H1 (cell line): ENCODE data around the gene SLC12A8.

Experiments used
- CTCF ChIP-seq, 3 experiments: IDR thresholded peaks; 1 replicate in 2 of 3; 2 replicates in 1 of 3; pipeline versions ENCODE4 v1.5.1 to v1.6.1; 2011; ENCODE audit warnings: low read length in 3 of 3, mild to moderate bottlenecking in 3 of 3, inconsistent platforms in 2 of 3, low read depth in 1 of 3, moderate library complexity in 1 of 3; ENCODE audit not compliant: insufficient read depth in 1 of 3; ENCODE audit errors: control extremely low read depth in 1 of 3
- HDAC2 ChIP-seq, 2 experiments: fragments of 300-600 bp in 1 of 2; sonication (generic) in 1 of 2; IDR thresholded peaks; 2 replicates each; pipeline ENCODE4 v1.6.1; 2011 to 2012; ENCODE audit warnings: low read depth in 2 of 2, low read length in 2 of 2, mild to moderate bottlenecking in 2 of 2, moderate library complexity in 2 of 2, borderline replicate concordance in 1 of 2, inconsistent platforms in 1 of 2
- POLR2A ChIP-seq, 2 experiments: IDR thresholded peaks; 1 replicate in 1 of 2; 2 replicates in 1 of 2; pipeline ENCODE4 v1.6.1; 2011; ENCODE audit warnings: low read depth in 2 of 2, low read length in 2 of 2, mild to moderate bottlenecking in 2 of 2; ENCODE audit errors: control extremely low read depth in 1 of 2
- POLR2AphosphoS5 ChIP-seq: IDR thresholded peaks from 2 replicates; pipeline ENCODE4 v1.6.1; 2011; ENCODE audit warnings: low read depth, low read length

GRCh38 chr3:125214738-125215137, 2.2 kb upstream of the SLC12A8 start:
- TF ChIP-seq POLR2A (IDR thresholded peaks at IDR 0.05; ENCODE audit: control extremely low read depth in 1 of 2, low read depth in 2 of 2, low read length in 2 of 2) (no peak), POLR2AphosphoS5 (no peak), CTCF (IDR thresholded peaks at IDR 0.05; ENCODE audit: control extremely low read depth in 1 of 3, insufficient read depth in 1 of 3, low read depth in 1 of 3, low read length in 3 of 3) (no peak), HDAC2 (IDR thresholded peaks at IDR 0.05; ENCODE audit: borderline replicate concordance in 1 of 2, low read depth in 2 of 2, low read length in 2 of 2) (no peak)
